DMS114 treated with DMSO at 0.1 percent for 48 hours (cell line): ENCODE measurements around the gene KMT2C.
"Not testable (repeated sequence)": the region's sequence is repeated elsewhere in the genome, so short reads cannot be mapped to it uniquely, and the experiment has no call there.

Experiments
- DNase-seq: peaks from one replicate; lab custom pipeline; 2025; ENCODE audit not compliant: unreplicated experiment; lab: John Stamatoyannopoulos, UW

KMT2C gene

GRCh38 chr7:152219556-152219955 lies 216.2 kb downstream of the KMT2C start:
- DNase-seq, result not testable (repeated sequence)

GRCh38 chr7:152208766-152209165 lies 227.0 kb downstream of the KMT2C start:
- DNase-seq, result not testable (repeated sequence)

- DNase-seq, result not testable (repeated sequence)
Measured at GRCh38 chr7:152204417-152204816, 231.4 kb downstream of the KMT2C start.

- no peak for DNase-seq
Measured at GRCh38 chr7:152203095-152203494, 232.7 kb downstream of the KMT2C start.

- no peak for DNase-seq
Measured at GRCh38 chr7:152202056-152202455, 233.7 kb downstream of the KMT2C start.

- DNase-seq, result no peak
Measured at GRCh38 chr7:152200395-152200794, 235.4 kb downstream of the KMT2C start.

- DNase-seq, result no peak
Measured at GRCh38 chr7:152196391-152196790, 239.4 kb downstream of the KMT2C start.

GRCh38 chr7:152193880-152194279 lies 241.9 kb downstream of the KMT2C start:
- no peak for DNase-seq

- DNase-seq, result no peak
Measured at GRCh38 chr7:152189061-152189460, 246.7 kb downstream of the KMT2C start.

- no peak for DNase-seq
Measured at GRCh38 chr7:152185558-152185957, 250.2 kb downstream of the KMT2C start.

GRCh38 chr7:152180587-152180986 lies 255.2 kb downstream of the KMT2C start:
- no peak for DNase-seq

- DNase-seq, result no peak
Measured at GRCh38 chr7:152180048-152180447, 255.8 kb downstream of the KMT2C start.

GRCh38 chr7:152178405-152179058 lies 257.3 kb downstream of the KMT2C start:
- DNase-seq, result no peak

- DNase-seq, result no peak
Measured at GRCh38 chr7:152177681-152178404, 258.0 kb downstream of the KMT2C start.

GRCh38 chr7:152176797-152177196 lies 259.0 kb downstream of the KMT2C start:
- DNase-seq, result no peak

- no peak for DNase-seq
Measured at GRCh38 chr7:152173372-152174070, 262.3 kb downstream of the KMT2C start.

GRCh38 chr7:152162287-152162686 lies 273.5 kb downstream of the KMT2C start:
- DNase-seq, result no peak

GRCh38 chr7:152161171-152161570 lies 274.6 kb downstream of the KMT2C start:
- DNase-seq, result no peak

GRCh38 chr7:152158801-152159587 lies 276.8 kb downstream of the KMT2C start:
- DNase-seq, result no peak

GRCh38 chr7:152152267-152152666 lies 283.5 kb downstream of the KMT2C start:
- no peak for DNase-seq

GRCh38 chr7:152149363-152149762 lies 286.4 kb downstream of the KMT2C start:
- DNase-seq, result no peak
